ENCODE results near the gene ZPBP2. TPM values are rescaled to one million over a fixed set of nuclear protein-coding genes. Genes with fewer than 3 reads are reported as not detected.
"Not testable (repeated sequence)": the region's sequence is repeated elsewhere in the genome, so short reads cannot be mapped to it uniquely, and the experiment has no call there.

The ZPBP2 gene
- total and polyA plus RNA-seq, 2 donors (not counting 1 experiment from before 2014, with no cell fraction given), result not detected

DNA sequence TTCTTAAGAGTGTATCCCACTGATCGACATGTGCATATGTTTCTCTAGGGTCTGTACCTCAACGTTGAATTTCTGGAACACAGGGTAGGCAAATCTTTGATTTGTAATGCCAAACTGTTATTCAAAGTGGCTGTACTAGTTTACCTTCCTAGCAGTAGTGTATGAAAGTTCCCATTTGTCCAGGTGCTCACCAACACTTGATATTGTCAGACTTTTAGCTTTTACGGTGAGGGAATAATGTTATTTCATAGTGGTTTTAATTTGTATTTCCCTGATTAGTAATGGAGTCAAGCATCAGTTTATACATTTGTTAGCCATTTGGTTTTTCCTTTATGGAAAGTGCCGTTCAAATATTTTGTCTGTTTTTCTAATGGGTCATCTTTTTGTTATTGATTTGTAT is 30.1 kb downstream of the ZPBP2 start:
- Histone ChIP-seq H3K9me3 (ENCODE audit: control insufficient read depth, insufficient read depth, low read depth, low read length) (no peaks in the 10 kb centered on the region), H4K20me1 (ENCODE audit: control insufficient read depth, extremely low read depth, insufficient read depth, low read length) (no peaks in the 10 kb centered on the region), H3K4me2 (ENCODE audit: extremely low read depth, insufficient read depth, low read length) (no peak overlapping the region), H3K36me3 (ENCODE audit: control insufficient read depth, insufficient read depth, low read length) (no peaks in the 10 kb centered on the region), H3K4me3 (replicated peaks in 1 of 4; ENCODE audit: control extremely low read depth in 1 of 4, insufficient read depth in 1 of 4, low read depth in 3 of 4, low read length in 4 of 4) (no peak overlapping the region), H3K79me2 (ENCODE audit: control insufficient read depth, insufficient read depth, low read length) (no peaks in the 10 kb centered on the region), H3K9ac (ENCODE audit: insufficient read depth, low read length) (no peak overlapping the region), H3K4me1 (ENCODE audit: control insufficient read depth, extremely low read depth, insufficient read depth, low read length) (no peaks in the 10 kb centered on the region), H3K27me3 (ENCODE audit: control insufficient read depth, insufficient read depth, low read length) (peaks cover 1% of the 10 kb centered on the region), H2AFZ (ENCODE audit: low read length) (no peak overlapping the region), H3K27ac (ENCODE audit: insufficient read depth, low read length) (no peak overlapping the region)
- TF ChIP-seq, protein P1, sequence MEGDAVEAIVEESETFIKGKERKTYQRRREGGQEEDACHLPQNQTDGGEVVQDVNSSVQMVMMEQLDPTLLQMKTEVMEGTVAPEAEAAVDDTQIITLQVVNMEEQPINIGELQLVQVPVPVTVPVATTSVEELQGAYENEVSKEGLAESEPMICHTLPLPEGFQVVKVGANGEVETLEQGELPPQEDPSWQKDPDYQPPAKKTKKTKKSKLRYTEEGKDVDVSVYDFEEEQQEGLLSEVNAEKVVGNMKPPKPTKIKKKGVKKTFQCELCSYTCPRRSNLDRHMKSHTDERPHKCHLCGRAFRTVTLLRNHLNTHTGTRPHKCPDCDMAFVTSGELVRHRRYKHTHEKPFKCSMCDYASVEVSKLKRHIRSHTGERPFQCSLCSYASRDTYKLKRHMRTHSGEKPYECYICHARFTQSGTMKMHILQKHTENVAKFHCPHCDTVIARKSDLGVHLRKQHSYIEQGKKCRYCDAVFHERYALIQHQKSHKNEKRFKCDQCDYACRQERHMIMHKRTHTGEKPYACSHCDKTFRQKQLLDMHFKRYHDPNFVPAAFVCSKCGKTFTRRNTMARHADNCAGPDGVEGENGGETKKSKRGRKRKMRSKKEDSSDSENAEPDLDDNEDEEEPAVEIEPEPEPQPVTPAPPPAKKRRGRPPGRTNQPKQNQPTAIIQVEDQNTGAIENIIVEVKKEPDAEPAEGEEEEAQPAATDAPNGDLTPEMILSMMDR (conservative IDR thresholded peaks at IDR 0.05 in 1 of 2, IDR thresholded peaks at IDR 0.05 in 1 of 2; ENCODE audit: low read depth in 1 of 2, low read length in 2 of 2), result no peak
- no peak for TF ChIP-seq EZH2 (IDR thresholded peaks at IDR 0.05; ENCODE audit: low read length, missing control alignments)
- no peak for DNase-seq (ENCODE audit: low read depth in 2 of 2)

DNA sequence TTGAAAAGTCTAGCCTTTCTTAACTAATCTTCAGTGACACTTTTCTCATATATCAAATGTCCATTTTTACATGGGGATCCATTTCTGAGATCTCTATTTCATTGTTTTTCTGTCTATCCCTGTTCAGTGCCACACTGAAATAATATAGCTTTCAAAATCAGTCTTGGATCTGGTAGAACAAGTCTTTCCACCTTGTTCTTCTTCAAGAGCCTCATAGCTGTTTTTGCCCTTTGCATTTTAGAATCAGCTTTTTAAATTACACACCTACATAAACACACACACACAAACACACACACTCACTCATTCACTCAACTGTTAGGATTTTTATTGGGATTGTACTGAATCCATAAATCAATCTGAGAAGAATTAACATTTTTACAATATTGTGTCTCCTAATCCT is 31.2 kb downstream of the ZPBP2 start:
- Histone ChIP-seq H3K4me3 (replicated peaks in 1 of 4; ENCODE audit: control extremely low read depth in 1 of 4, insufficient read depth in 1 of 4, low read depth in 3 of 4, low read length in 4 of 4) (no peak overlapping the region), H4K20me1 (ENCODE audit: control insufficient read depth, extremely low read depth, insufficient read depth, low read length) (no peaks in the 10 kb centered on the region), H3K9me3 (ENCODE audit: control insufficient read depth, insufficient read depth, low read depth, low read length) (no peaks in the 10 kb centered on the region), H3K27me3 (ENCODE audit: control insufficient read depth, insufficient read depth, low read length) (no peaks in the 10 kb centered on the region), H3K79me2 (ENCODE audit: control insufficient read depth, insufficient read depth, low read length) (no peaks in the 10 kb centered on the region), H3K36me3 (ENCODE audit: control insufficient read depth, insufficient read depth, low read length) (no peaks in the 10 kb centered on the region), H3K9ac (ENCODE audit: insufficient read depth, low read length) (no peak overlapping the region), H3K4me2 (ENCODE audit: extremely low read depth, insufficient read depth, low read length) (no peak overlapping the region), H3K4me1 (ENCODE audit: control insufficient read depth, extremely low read depth, insufficient read depth, low read length) (peaks cover 2% of the 10 kb centered on the region), H2AFZ (ENCODE audit: low read length) (no peak overlapping the region), H3K27ac (ENCODE audit: insufficient read depth, low read length) (no peak overlapping the region)
- no peak for TF ChIP-seq EZH2 (IDR thresholded peaks at IDR 0.05; ENCODE audit: low read length, missing control alignments)
- TF ChIP-seq, protein P1 (conservative IDR thresholded peaks at IDR 0.05 in 1 of 2, IDR thresholded peaks at IDR 0.05 in 1 of 2; ENCODE audit: low read depth in 1 of 2, low read length in 2 of 2), result no peak
- DNase-seq (ENCODE audit: low read depth in 2 of 2), result no peak

DNA sequence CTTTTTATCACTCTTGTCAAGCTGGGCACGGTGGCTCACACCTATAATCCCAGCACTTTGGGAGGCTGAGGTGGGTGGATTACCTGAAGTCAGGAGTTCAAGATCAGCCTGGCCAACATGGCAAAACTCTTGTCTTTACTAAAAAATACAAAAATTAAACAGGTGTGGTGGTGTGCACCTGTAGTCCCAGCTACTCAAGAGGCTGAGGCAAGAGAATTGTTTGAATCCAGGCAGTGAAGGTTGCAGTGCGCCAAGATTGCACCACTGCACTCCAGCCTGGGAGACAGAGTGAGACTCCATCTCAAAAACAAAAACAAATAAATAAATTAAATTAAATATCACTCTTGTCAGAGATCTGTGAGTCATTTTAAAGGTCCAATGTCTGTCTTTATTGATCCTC is 34.0 kb downstream of the ZPBP2 start:
- H2AFZ ChIP-seq (ENCODE audit: low read length); H3K4me3 ChIP-seq (replicated peaks in 1 of 4; ENCODE audit: control extremely low read depth in 1 of 4, insufficient read depth in 1 of 4, low read depth in 3 of 4, low read length in 4 of 4); H3K36me3 ChIP-seq (ENCODE audit: control insufficient read depth, insufficient read depth, low read length); H3K27me3 ChIP-seq (ENCODE audit: control insufficient read depth, insufficient read depth, low read length); H4K20me1 ChIP-seq (ENCODE audit: control insufficient read depth, extremely low read depth, insufficient read depth, low read length); H3K4me2 ChIP-seq (ENCODE audit: extremely low read depth, insufficient read depth, low read length); H3K9me3 ChIP-seq (ENCODE audit: control insufficient read depth, insufficient read depth, low read depth, low read length); H3K9ac ChIP-seq (ENCODE audit: insufficient read depth, low read length); H3K27ac ChIP-seq (ENCODE audit: insufficient read depth, low read length); H3K4me1 ChIP-seq (ENCODE audit: control insufficient read depth, extremely low read depth, insufficient read depth, low read length); H3K79me2 ChIP-seq (ENCODE audit: control insufficient read depth, insufficient read depth, low read length); DNase-seq (ENCODE audit: low read depth in 2 of 2): not testable (repeated sequence)

Data from fibroblast of lung (primary cell).